Right ventricle myocardium superior (tissue), 1 donor: Measurements from ENCODE around the gene MYB. TPM values are rescaled to one million over a fixed set of nuclear protein-coding genes. Genes with fewer than 3 reads are reported as not detected.
"Not testable (repeated sequence)": the region's sequence is repeated elsewhere in the genome, so short reads cannot be mapped to it uniquely, and the experiment has no call there.

Experiments used
- ATAC-seq: fragments of 200-7000 bp; cut with Tn5 transposase; one replicate; pipeline ENCODE4 v1.9.1; 2020; ENCODE audit warnings: mild to moderate bottlenecking; ENCODE audit not compliant: poor library complexity
- DNase-seq: peaks from one replicate; pipeline ENCODE4 v3.0.0-alpha.2; 2020
- intact Hi-C: fragments of 100-400 bp; cut with DNase I; formaldehyde crosslinking; loops from one replicate; pipeline ENCODE4 v1.11.2; 2022
- total RNA-seq: library from RNA; stranded (reverse); fragmentation: NEBNext Ultra II Directional; extraction: Animal tissue kit (Norgen Biotek cat#: 25700); gene quantifications from one replicate; pipeline ENCODE4 v1.2.1, GENCODE V29; 2021
- donor health status: DM: no; HTN: yes; CAD: no; lungs with severe emphysema.

The MYB gene
- total RNA-seq, 1 donor from 2014 or later = 0.22 TPM

DNA sequence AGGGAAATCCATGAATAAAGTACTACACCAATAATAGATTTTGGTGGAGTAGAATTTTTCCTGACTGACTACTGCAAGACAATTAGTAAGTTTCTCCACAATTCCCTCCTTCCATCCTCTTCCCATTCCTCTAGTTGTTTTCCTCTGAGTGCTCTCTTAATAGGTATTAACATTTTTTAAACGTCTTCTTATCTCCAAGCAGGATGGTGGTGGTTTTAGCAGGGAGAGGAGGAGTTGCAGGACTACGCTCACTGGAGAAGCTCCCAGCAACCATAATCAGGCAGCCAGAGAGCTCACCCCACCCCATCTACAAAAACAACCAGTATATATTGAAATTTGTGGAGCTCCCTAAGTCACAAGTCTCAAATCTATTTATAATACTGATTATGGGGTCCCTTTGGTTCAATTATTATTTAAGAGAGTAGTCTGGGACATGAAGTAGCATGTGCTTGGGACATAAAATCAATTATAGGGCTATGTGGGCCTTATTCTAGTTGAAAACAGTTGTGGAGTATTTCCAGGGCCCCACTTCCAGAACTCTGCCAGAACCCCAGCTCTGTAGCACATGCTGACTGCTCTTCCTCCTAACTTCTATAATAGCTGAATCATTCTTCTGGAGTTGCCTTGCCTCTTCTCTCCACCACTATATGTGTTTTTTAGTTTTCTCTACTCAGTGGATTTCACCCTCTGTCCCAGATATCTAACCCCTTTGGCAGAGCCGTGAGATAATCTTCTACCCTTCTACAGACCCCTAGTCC lies 49.8 kb downstream of the MYB start:
- intact Hi-C loops = no loop called here
- ATAC-seq (no peak), DNase-seq (no peak)

DNA sequence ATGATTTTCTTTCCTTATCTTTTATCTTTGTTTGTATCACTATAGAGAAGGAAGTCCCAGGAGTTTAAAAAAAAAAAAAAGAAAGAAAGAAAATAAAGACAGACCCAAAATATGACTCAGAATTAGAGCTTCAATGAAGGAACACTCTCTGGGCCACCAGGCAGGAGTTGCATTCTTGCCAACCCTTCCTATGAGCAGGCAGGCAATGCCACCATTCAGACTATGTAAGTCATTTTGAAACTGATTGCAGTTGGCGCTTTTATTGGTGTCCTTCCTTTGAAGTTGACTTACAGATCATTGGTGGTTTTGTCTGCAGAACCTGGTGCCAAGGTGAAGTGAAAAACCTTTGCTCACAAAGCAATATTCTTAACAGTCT lies 50.3 kb downstream of the MYB start:
- no peak for ATAC-seq
- intact Hi-C loops = no loop called here
- no peak for DNase-seq

DNA sequence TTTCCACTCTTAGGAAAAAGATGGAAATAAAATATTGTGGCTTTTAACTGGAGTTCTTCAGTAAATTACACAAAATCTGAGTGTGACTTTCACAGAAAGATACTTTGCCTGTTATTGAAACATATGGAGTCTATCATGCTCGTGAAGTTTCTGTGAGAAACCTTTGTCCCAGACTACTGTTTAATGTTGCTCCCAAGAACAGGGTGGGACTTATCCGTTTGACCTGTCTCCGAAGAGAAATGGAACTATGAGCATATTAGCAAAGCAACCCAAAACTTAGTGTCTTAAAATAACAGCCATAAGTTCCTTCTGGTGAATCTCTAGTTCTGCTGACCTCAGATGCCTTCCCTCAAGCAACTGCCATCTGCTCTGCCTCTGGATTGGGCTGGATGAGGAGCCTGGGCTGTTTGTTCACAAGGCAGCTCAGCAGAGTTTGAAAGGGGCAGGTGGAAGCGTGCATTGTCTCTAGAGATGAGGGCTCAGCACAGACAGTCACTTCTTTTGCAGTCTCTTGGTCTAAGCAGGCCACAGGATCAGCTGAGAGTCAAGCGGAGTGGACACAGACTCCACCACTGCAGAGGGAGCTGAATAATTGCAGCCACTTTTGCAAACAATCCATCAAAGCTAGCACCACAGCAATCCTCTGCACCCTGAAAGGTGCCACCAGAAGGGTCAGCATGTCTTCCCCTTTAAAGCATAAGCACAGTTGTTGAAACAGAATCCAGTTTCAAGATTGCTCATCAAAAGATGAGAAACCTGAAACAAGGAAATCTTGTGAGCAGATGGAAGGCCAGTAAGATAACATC lies 52.8 kb downstream of the MYB start:
- ATAC-seq = no peak
- intact Hi-C loops = no loop called here
- DNase-seq = no peak

DNA sequence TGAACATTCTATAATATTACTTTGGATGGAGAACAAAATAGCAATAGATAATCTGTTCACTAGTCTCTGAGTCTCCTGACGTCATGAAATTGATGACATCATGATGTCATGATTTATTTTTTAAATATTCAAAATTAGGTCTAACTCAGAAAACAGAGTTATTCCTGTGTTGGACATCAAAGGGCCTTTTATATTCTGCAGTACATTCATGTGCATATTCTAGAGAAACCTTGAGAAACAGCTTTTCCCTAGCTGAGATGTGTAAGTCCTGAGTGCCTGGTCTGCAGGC lies 53.3 kb downstream of the MYB start:
- intact Hi-C loops = no loop called here
- no peak for ATAC-seq
- no peak for DNase-seq

DNA sequence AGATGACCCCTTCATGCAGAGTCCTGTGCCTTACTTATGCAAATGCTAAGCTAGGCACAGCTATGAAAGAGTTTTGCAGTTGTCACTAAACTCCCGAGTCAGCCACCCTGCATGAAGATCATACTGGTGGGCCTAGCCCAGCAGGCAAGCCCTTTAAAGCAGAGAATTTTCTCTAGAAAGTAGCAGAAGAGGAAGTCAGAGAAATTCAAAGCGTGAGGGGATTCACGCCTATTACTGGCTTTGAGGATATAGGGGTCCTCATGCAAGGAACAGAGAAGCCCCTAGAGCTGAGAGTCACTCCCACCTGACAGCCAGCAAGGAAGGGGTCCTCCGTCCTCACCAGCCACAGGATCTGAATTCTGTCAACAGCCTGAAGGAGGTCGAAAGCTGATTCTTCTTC lies 54.6 kb downstream of the MYB start:
- DNase-seq = no peak

DNA sequence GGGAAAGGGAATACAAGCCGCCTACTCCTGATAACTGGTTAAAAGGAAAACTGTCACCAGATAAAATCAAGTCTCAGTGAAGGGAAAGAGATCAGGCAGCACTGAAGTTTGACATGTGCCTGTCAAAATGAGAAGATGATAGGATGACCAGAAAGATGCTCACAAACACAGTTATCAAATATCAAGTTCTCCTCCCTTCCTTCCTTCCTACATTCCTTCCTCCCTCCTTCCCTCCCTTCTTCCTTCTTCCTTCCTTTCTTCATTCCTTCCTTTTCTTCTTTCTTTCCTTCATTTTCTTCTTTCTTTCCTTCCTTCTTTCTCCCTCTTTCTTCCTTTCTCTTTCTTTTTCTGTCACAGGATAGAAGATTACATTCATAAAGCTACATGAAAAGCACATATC lies 55.2 kb downstream of the MYB start:
- intact Hi-C loops = no loop called here
- DNase-seq (no peak), ATAC-seq (no peak)

More for the DNA sequence above, 54.6 kb downstream of the MYB start:
- intact Hi-C loops = no loop called here
- ATAC-seq = no peak

DNA sequence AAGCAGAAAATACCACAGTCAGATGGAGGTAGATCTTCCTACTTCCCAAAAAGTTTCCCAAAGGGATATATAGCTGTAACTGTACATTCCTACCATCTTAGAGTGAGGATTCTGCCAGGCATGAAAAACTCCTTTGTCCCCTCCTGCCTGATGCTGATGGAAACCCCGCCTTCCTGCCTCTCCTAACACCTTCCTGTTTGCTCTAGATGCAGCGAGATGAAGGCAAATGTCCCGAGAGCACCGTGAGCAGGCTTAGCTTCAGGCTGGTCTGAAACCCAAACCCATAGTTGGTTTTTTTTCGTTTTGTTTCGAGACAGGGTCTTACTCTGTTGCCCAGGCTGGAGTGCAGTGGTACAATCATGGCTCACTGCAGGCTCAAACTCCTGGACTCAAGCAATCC lies 55.6 kb downstream of the MYB start:
- DNase-seq = no peak
- intact Hi-C loops = no loop called here
- ATAC-seq = no peak

DNA sequence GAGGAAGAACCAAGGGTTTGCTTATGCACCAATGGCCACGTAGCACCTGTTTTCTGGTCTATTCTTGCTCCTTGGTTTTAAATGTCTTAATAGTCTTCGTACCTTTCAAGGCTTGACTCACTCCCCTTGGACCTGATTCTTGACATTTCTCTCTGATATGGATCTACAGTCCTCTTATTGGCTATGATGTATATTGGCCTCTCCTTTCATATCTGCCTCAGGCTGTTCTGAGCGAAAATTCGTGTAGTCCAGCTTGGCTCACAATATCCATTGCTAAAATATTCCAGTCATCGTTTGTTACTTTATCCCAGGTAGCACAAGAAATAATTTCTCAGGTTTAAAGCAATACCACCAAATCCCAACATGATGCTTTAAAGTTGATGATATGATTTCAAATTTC lies 59.6 kb downstream of the MYB start:
- DNase-seq (no peak), ATAC-seq (no peak)
- intact Hi-C loops = no loop called here

DNA sequence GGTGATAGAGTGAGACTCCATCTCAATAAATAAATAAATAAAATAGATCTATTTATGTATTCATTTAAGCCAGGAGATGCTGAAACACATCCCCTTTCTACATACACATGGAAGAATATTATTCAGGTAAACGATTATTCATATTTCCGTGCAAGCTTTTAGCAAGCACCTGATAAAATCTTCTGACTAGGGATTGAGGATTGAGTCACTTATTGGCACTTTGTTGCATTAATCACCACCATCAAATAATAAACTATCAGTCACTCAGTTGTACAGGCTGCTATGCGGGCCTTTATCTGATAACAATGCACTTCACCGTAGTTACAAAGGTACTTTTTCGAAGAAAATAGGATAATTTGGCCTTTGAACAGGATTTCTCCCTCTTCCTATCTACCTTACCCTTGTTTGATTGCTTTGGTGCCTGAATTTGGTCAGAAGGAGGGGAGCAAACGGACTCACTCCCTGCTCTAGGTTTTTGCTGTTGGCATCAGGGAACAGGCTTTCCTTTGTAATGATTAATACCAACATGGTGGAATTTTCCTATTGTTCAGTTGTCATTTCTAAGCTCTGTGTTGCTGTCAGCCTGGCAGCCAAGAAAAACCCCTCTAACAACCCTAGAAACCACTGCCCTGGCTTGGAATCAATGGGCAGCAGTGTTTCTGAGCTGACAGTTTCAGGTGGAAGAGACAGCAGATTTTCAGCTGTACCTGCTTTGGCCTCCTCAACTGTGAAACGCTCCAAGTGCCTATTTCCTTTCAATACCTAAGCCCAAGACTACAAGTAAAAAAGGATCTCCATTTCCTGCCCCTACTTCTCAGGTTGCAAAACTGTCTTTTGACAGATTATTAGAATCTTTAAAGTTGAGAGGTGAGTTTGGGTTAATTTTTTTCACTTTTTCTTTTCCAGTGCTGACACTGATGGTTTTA lies 63.0 kb downstream of the MYB start:
- DNase-seq (no peak), ATAC-seq (no peak)
- intact Hi-C loops = no loop called here

DNA sequence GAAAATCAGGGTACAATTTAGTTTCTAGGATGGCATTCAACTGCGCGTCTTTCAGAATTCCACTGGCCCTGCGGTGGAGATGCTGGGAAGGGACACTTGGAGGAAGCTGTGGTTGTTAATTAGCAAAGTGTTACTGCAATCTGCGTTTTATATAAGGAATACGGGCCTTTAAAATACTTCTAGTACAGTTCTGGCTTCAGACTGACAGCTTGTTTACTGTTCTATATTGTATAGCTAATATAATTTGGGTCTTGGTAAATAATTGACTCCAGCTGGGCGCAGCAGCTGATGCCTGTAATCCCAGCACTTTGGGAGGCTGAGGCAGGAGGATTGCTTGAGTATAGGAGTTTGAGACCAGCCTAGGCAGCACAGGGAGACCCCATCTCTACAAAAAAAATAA lies 63.7 kb downstream of the MYB start:
- intact Hi-C loops = no loop called here
- ATAC-seq (no peak), DNase-seq (no peak)

DNA sequence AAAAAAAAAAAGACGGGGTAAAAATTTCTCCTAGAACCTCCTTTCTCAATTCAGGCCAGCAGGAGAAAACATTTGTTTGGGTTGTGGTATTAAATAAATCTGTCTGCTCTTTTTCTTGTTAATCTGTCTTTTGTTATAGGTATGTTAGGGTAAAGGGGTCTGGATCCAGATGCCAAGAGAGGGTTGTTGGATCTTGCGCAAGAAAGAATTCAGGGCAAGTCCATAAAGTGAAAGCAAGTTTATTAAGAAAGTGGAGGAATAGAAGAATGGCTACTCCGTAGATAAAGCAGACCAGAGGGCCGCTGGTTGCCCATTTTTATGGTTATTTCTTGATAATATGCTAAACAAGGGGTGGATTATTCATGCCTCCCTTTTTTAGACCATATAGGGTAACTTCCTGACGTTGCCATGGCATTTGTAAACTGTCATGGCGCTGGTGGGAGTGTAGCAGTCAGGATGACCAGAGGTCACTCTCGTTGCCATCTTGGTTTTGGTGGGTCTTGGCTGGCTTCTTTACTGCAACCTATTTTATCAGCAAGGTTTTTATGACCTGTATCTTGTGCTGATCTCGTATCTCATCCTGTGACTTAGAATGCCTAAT lies 65.4 kb downstream of the MYB start:
- ATAC-seq, DNase-seq, intact Hi-C loops: not testable (repeated sequence)

DNA sequence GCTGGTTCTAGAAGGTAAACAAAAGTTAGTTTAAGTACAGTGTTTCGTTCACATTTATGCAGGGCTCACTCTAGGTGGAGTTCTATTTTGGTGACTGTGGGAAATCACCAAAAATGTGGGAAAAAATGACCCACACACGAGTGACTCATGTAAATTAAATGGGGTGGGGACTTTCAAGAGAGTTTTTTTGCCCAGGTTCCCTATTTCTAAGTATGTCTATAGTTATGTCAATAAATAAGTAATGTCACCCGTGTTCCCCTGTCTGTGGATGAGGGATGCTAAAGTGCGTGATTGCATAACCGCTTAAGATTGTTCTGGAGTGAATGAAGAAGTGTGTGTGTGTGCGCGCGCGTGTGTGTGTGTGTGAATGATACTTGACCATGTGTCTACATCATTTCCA lies 69.1 kb downstream of the MYB start:
- intact Hi-C loops = no loop called here
- no peak for DNase-seq
- no peak for ATAC-seq

DNA sequence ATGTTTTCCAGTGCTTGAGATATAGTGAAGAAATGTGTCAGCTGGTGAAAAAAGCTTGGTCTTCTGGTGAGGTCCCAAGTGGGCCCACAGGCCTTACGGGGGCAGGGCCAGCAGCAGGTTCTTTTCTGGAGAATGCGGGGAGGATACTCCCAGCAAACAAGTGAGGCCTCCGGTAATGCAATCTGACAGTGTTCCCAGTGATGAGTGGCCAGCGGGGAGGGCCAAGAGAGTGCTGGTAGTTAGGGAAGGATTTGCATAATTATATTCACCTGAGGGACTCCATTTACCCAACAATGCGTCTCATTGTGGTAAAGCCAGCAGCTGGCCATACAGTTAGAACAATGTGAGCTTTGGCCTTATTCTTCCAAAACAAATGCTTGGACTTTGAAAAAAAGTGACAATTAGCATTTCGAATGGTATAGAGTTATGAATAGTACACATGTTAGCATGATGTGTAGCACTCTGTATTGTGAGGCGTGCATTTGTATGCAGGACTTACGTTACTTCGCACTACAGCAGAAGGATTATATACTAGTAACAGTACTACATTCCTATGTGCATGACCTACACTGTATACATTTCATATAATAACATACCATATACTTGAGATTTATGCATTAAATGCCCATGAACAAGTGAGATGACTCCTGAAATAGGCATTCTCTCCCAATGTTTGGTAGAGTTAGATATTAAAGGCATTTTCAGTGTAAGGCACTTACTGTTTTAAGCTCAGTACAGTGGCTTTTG lies 69.8 kb downstream of the MYB start:
- ATAC-seq (no peak), DNase-seq (no peak)
- intact Hi-C loops = no loop called here

DNA sequence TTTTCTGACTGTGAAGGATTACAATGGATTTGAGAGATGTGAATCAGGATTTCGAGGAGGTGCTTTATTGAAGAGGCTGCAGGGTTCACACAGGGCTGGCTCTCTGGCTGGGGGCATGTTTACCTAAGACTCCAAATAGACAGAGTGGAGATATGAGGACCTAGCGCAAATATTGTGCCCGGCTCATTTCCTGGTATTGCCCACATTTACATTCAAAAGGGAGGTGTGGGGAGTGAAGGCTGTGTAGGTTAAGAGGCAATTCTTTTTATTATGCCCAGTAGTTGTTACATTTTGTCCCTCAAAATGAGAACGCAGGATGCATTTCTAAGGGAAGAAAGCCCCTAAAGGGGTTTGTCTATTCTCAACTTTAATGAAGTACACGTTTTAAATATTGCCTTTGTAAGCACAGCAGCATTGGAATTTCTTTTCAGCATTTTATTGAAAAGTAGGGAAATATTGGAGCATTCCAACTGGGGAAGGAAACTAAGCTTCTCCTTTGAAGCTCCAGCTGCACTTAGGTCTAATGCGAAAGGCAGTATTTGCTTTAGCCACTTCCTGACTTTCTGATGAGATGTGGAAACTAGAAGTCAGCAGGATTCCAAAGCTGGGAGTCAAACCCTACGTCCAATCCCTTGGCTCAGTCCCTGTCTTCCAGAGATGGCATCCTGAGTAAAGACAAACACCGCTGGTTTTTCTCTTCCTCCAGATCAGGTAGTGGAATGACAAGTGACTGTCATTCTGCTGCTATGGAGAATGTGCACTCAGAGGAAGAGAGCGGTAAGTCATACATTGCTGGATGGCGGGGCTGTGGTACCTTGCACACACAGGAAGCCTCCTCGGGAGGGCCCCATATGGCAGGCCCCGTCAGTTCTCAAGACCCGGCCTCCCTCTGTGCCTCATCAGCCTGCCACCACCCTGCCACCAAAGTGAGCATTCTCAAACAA lies 70.7 kb downstream of the MYB start:
- no peak for ATAC-seq
- DNase-seq = no peak
- intact Hi-C loops = no loop called here

DNA sequence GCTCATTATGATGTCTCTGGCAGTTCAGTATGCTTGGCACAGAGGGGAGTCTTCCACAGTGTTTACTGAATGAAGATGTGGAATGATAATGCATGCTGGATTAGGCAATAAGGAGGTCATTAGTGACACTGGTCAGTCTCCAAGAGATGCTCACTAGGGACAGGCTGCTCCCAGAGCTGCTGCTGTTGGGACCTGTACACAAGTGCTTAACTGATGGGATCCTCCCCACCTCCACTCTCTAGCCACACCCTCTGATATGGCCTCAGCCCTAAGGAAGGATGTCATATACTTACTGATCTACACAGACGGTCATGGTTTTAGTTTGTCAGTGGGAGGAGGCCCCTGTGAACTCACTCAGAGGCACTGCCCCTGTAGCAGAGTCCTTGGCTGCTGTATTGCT lies 73.4 kb downstream of the MYB start:
- intact Hi-C loops = no loop called here
- no peak for DNase-seq
- ATAC-seq = no peak

DNA sequence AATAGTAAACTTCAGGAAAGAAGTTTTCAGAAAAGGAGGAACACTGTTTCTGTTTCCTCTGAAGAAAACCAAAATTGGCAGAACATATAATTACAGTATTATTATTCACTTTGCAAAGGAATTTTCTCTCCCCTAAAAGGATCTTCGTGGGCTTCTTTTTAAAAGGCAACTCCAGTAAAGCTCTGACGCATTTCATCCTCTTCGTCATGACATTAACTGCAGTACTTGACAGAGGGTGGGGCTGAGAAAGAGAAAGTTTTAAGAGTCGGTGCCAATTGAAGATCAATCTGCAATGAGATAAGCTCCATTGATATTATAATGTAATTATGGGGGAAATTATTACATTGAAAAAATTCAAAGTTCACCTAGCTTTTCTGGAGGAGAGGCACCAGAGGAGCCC lies 75.8 kb downstream of the MYB start:
- DNase-seq = no peak
- intact Hi-C loops = no loop called here
- no peak for ATAC-seq

DNA sequence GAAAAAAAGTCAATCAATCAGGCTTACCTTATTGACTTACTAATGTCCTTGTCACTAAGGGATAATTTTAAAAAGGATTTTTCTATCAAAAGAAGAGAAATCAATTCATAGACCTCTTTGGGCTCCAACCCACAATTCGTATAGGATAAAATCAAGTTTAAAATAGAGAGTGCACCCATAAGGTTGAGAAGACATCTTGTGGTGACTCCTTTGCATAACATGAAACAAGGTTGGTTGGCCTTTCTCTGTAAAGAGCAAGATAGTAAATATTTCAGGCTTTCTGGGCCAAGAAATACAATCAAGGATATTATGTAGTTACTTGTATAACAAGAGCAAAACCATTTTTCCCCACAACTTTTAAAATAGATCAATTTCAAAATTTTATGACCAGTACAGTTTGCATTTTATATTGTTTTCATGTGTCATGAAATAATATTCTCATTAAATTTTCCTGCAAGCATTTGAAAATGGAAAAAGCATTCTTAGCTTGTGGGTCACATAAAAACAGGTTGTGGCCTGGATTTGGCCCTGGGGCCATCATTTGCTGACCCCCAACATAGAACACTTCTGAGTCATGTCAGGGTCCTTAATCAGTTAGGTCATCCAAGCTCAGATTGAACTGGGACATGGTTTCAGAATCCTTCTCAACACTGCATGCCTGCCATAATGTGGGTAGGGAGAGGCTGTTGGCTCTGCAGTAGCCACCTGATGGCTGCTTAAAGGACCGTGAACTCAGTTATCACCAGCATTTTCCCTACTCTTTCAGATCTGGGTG lies 76.7 kb downstream of the MYB start:
- intact Hi-C loops = no loop called here
- no peak for ATAC-seq

More for the DNA sequence above, 76.7 kb downstream of the MYB start:
- DNase-seq = no peak
